ENCODE measurements around the gene SEC24D.

The SEC24D gene

GRCh38 chr4:118772767-118773428, 63.0 kb downstream of the SEC24D start:
- no peak for DNase-seq

GRCh38 chr4:118772081-118772766, 63.7 kb downstream of the SEC24D start:
- DNase-seq = peak; percentile 52

GRCh38 chr4:118770741-118771187, 65.2 kb downstream of the SEC24D start:
- DNase-seq = no peak

- no peak for DNase-seq
Observed at GRCh38 chr4:118769161-118769560, 66.8 kb downstream of the SEC24D start.

GRCh38 chr4:118767109-118767508, 68.8 kb downstream of the SEC24D start:
- no peak for DNase-seq

GRCh38 chr4:118765399-118765798, 70.5 kb downstream of the SEC24D start:
- no peak for DNase-seq

- DNase-seq = no peak
Observed at GRCh38 chr4:118762730-118763477, 73.0 kb downstream of the SEC24D start.

GRCh38 chr4:118762155-118762554, 73.8 kb downstream of the SEC24D start:
- DNase-seq = no peak

- DNase-seq = no peak
Observed at GRCh38 chr4:118761397-118762016, 74.4 kb downstream of the SEC24D start.

- DNase-seq = no peak
Observed at GRCh38 chr4:118760493-118760892, 75.4 kb downstream of the SEC24D start.

GRCh38 chr4:118760092-118760491, 75.8 kb downstream of the SEC24D start:
- no peak for DNase-seq

- no peak for DNase-seq
Observed at GRCh38 chr4:118759481-118759880, 76.4 kb downstream of the SEC24D start.

- no peak for DNase-seq
Observed at GRCh38 chr4:118758293-118758692, 77.6 kb downstream of the SEC24D start.

GRCh38 chr4:118757761-118758251, 78.1 kb downstream of the SEC24D start:
- DNase-seq = no peak

GRCh38 chr4:118756958-118757357, 79.0 kb downstream of the SEC24D start:
- DNase-seq = no peak

GRCh38 chr4:118756429-118756828, 79.5 kb downstream of the SEC24D start:
- DNase-seq = no peak

GRCh38 chr4:118755438-118756226, 80.3 kb downstream of the SEC24D start:
- DNase-seq = no peak

- DNase-seq = no peak
Observed at GRCh38 chr4:118754890-118755289, 81.0 kb downstream of the SEC24D start.

GRCh38 chr4:118753685-118754084, 82.2 kb downstream of the SEC24D start:
- DNase-seq = no peak

- no peak for DNase-seq
Observed at GRCh38 chr4:118753096-118753495, 82.8 kb downstream of the SEC24D start.

GRCh38 chr4:118752551-118752950, 83.4 kb downstream of the SEC24D start:
- no peak for DNase-seq

GRCh38 chr4:118751629-118752323, 84.2 kb downstream of the SEC24D start:
- no peak for DNase-seq
